ENCODE data around the gene PRKN. TPM values are rescaled to one million over a fixed set of nuclear protein-coding genes. Genes with fewer than 3 reads are reported as not detected.

PRKN gene
- total RNA-seq, 1 experiment from 2014 or later: 0.46 TPM

DNA sequence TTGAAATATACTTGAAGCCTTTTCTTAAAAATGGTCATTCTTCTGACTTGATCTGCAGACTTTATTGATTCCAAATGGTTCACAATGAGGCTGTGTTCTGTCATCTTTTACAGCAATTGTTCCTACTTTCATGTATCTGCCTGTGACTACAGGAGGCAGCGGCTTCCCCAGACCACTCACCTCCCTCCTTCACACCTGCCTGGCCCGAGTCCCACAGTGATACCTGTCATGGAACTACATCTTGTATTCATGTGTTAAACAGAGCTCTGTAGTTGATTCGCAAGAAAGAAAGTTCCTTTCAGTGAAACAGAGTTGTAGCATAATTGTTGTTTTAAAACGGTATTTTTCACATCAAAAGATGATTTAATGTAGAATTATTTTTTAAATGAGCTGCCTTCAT, 780.2 kb downstream of the PRKN start:
- ATAC-seq (no peak), DNase-seq (ENCODE audit: low read depth, low spot score) (no peak)
- CTCF ChIA-PET: no interaction called here
- in situ Hi-C loops (cut with HindIII; ENCODE audit: low pct_unique_long_range_greater_than_20kb, low sequenced_read_pairs): no loop called here
- no peaks in the 10 kb centered on the region for H3K27me3 ChIP-seq (ENCODE audit: control insufficient read depth, insufficient read depth, low read length)
- POLR2A ChIA-PET: no interaction called here
- no peak for TF ChIP-seq CTCF (IDR thresholded peaks at IDR 0.05)
- no peak for TF ChIP-seq SIN3A (IDR thresholded peaks at IDR 0.05; ENCODE audit: borderline replicate concordance, insufficient read depth, low read depth, low read length)
- no peak for TF ChIP-seq TCF7L2 (IDR thresholded peaks at IDR 0.05; ENCODE audit: low read depth, low read length)
- no peak for TF ChIP-seq POLR2AphosphoS5 (IDR thresholded peaks at IDR 0.05; ENCODE audit: low read depth, low read length)
- TF ChIP-seq, protein P1, sequence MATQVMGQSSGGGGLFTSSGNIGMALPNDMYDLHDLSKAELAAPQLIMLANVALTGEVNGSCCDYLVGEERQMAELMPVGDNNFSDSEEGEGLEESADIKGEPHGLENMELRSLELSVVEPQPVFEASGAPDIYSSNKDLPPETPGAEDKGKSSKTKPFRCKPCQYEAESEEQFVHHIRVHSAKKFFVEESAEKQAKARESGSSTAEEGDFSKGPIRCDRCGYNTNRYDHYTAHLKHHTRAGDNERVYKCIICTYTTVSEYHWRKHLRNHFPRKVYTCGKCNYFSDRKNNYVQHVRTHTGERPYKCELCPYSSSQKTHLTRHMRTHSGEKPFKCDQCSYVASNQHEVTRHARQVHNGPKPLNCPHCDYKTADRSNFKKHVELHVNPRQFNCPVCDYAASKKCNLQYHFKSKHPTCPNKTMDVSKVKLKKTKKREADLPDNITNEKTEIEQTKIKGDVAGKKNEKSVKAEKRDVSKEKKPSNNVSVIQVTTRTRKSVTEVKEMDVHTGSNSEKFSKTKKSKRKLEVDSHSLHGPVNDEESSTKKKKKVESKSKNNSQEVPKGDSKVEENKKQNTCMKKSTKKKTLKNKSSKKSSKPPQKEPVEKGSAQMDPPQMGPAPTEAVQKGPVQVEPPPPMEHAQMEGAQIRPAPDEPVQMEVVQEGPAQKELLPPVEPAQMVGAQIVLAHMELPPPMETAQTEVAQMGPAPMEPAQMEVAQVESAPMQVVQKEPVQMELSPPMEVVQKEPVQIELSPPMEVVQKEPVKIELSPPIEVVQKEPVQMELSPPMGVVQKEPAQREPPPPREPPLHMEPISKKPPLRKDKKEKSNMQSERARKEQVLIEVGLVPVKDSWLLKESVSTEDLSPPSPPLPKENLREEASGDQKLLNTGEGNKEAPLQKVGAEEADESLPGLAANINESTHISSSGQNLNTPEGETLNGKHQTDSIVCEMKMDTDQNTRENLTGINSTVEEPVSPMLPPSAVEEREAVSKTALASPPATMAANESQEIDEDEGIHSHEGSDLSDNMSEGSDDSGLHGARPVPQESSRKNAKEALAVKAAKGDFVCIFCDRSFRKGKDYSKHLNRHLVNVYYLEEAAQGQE (IDR thresholded peaks at IDR 0.05; ENCODE audit: insufficient read depth in 1 of 2, low read depth in 2 of 2, low read length in 1 of 2): no peak
- no peaks in the 10 kb centered on the region for H3K9me3 ChIP-seq (ENCODE audit: control insufficient read depth, insufficient read depth, low read depth, low read length)
- H3K36me3 ChIP-seq (ENCODE audit: control insufficient read depth, insufficient read depth, low read length): no peaks in the 10 kb centered on the region
- H3K4me3 ChIP-seq (ENCODE audit: low read depth in 2 of 2, low read length in 2 of 2): no peak overlapping the region
- no TSS peak for BruUV-seq (replicated peaks)
- H3K4me1 ChIP-seq (ENCODE audit: control insufficient read depth, insufficient read depth, low read length): no peaks in the 10 kb centered on the region
- no peak overlapping the region for H3K27ac ChIP-seq (ENCODE audit: low read length)
- intact Hi-C loops (cut with micrococcal nuclease; ENCODE audit: unreplicated experiment): no loop called here

- in situ Hi-C loops (cut with HindIII; ENCODE audit: low pct_unique_long_range_greater_than_20kb, low sequenced_read_pairs): no loop called here
- ATAC-seq: no peak
- Histone ChIP-seq H3K4me1 (ENCODE audit: control insufficient read depth, insufficient read depth, low read length) (no peaks in the 10 kb centered on the region), H3K36me3 (ENCODE audit: control insufficient read depth, insufficient read depth, low read length) (no peaks in the 10 kb centered on the region), H3K27me3 (ENCODE audit: control insufficient read depth, insufficient read depth, low read length) (no peaks in the 10 kb centered on the region), H3K27ac (ENCODE audit: low read length) (no peak overlapping the region), H3K4me3 (ENCODE audit: low read depth in 2 of 2, low read length in 2 of 2) (no peak overlapping the region), H3K9me3 (ENCODE audit: control insufficient read depth, insufficient read depth, low read depth, low read length) (no peaks in the 10 kb centered on the region)
- intact Hi-C loops (cut with micrococcal nuclease; ENCODE audit: unreplicated experiment): no loop called here
- ChIA-PET CTCF (no interaction called here), POLR2A (no interaction called here)
- DNase-seq (ENCODE audit: low read depth, low spot score): no peak
- TF ChIP-seq CTCF (IDR thresholded peaks at IDR 0.05) (no peak), TCF7L2 (IDR thresholded peaks at IDR 0.05; ENCODE audit: low read depth, low read length) (no peak)
- BruUV-seq (replicated peaks): no TSS peak
These were observed 781.1 kb downstream of the PRKN start for GRCh38 chr6:161946461-161946860.

- ChIA-PET CTCF (no interaction called here), POLR2A (no interaction called here)
- TF ChIP-seq, protein P1 (IDR thresholded peaks at IDR 0.05; ENCODE audit: insufficient read depth in 1 of 2, low read depth in 2 of 2, low read length in 1 of 2): no peak
- TF ChIP-seq POLR2AphosphoS5 (IDR thresholded peaks at IDR 0.05; ENCODE audit: low read depth, low read length) (no peak), CTCF (IDR thresholded peaks at IDR 0.05) (no peak), SIN3A (IDR thresholded peaks at IDR 0.05; ENCODE audit: borderline replicate concordance, insufficient read depth, low read depth, low read length) (no peak), TCF7L2 (IDR thresholded peaks at IDR 0.05; ENCODE audit: low read depth, low read length) (no peak)
- Histone ChIP-seq H3K4me3 (ENCODE audit: low read depth in 2 of 2, low read length in 2 of 2) (no peak overlapping the region), H3K27ac (ENCODE audit: low read length) (no peak overlapping the region), H3K36me3 (ENCODE audit: control insufficient read depth, insufficient read depth, low read length) (no peaks in the 10 kb centered on the region), H3K4me1 (ENCODE audit: control insufficient read depth, insufficient read depth, low read length) (no peaks in the 10 kb centered on the region), H3K9me3 (ENCODE audit: control insufficient read depth, insufficient read depth, low read depth, low read length) (no peaks in the 10 kb centered on the region), H3K27me3 (ENCODE audit: control insufficient read depth, insufficient read depth, low read length) (no peaks in the 10 kb centered on the region)
- no TSS peak for BruUV-seq (replicated peaks)
- no peak for DNase-seq (ENCODE audit: low read depth, low spot score)
- ATAC-seq: no peak
- intact Hi-C loops (cut with micrococcal nuclease; ENCODE audit: unreplicated experiment) (no loop called here), in situ Hi-C loops (cut with HindIII; ENCODE audit: low pct_unique_long_range_greater_than_20kb, low sequenced_read_pairs) (no loop called here)
These were observed 784.0 kb downstream of the PRKN start for GRCh38 chr6:161943561-161943960.
